Measurements from ENCODE around the gene EID2.

Gene EID2

GRCh38 chr19:39539518-39540332, at the start of gene EID2:
Gene EID2, minus strand, starts transcription at chr19:39540161. Its CDS starts 82 bp downstream, at chr19:39540079.
- FAIRE-seq (peak; percentile 86), DNase-seq (ENCODE audit: insufficient read length, low spot score) (peak; percentile 98)

GRCh38 chr19:39588066-39588465, 48.1 kb upstream of the EID2 start:
- DNase-seq (ENCODE audit: insufficient read length, low spot score) (no peak), FAIRE-seq (no peak)
- no peak for TF ChIP-seq POLR2A (IDR thresholded peaks at IDR 0.05; ENCODE audit: low read depth, low read length)

More at GRCh38 chr19:39539518-39540332, at the start of gene EID2:
- TF ChIP-seq POLR2A (IDR thresholded peaks at IDR 0.05; ENCODE audit: low read depth, low read length), result peak; percentile 94

- TF ChIP-seq POLR2A (IDR thresholded peaks at IDR 0.05; ENCODE audit: low read depth, low read length), result no peak
- DNase-seq (ENCODE audit: insufficient read length, low spot score) (no peak), FAIRE-seq (no peak)
Measured at GRCh38 chr19:39587496-39587895, 47.5 kb upstream of the EID2 start.

- FAIRE-seq (no peak), DNase-seq (ENCODE audit: insufficient read length, low spot score) (no peak)
- TF ChIP-seq POLR2A (IDR thresholded peaks at IDR 0.05; ENCODE audit: low read depth, low read length), result no peak
Measured at GRCh38 chr19:39582891-39583625, 43.1 kb upstream of the EID2 start.

GRCh38 chr19:39582442-39582841, 42.5 kb upstream of the EID2 start:
- no peak for FAIRE-seq
- no peak for DNase-seq (ENCODE audit: insufficient read length, low spot score)

GRCh38 chr19:39568604-39569003, 28.6 kb upstream of the EID2 start:
- peak; percentile 38 for FAIRE-seq

More at GRCh38 chr19:39582442-39582841, 42.5 kb upstream of the EID2 start:
- TF ChIP-seq POLR2A (IDR thresholded peaks at IDR 0.05; ENCODE audit: low read depth, low read length), result no peak

GRCh38 chr19:39566064-39566463, 26.1 kb upstream of the EID2 start:
- TF ChIP-seq POLR2A (IDR thresholded peaks at IDR 0.05; ENCODE audit: low read depth, low read length), result no peak
- DNase-seq (ENCODE audit: insufficient read length, low spot score) (no peak), FAIRE-seq (no peak)

More at GRCh38 chr19:39568604-39569003, 28.6 kb upstream of the EID2 start:
- no peak for TF ChIP-seq POLR2A (IDR thresholded peaks at IDR 0.05; ENCODE audit: low read depth, low read length)
- DNase-seq (ENCODE audit: insufficient read length, low spot score), result peak; percentile 19

GRCh38 chr19:39563408-39563807, 23.4 kb upstream of the EID2 start:
- DNase-seq (ENCODE audit: insufficient read length, low spot score) (peak; percentile 46), FAIRE-seq (peak; percentile 93)
- no peak for TF ChIP-seq POLR2A (IDR thresholded peaks at IDR 0.05; ENCODE audit: low read depth, low read length)

GRCh38 chr19:39558624-39559117, 18.7 kb upstream of the EID2 start:
- TF ChIP-seq POLR2A (IDR thresholded peaks at IDR 0.05; ENCODE audit: low read depth, low read length), result no peak
- FAIRE-seq (no peak), DNase-seq (ENCODE audit: insufficient read length, low spot score) (no peak)

GRCh38 chr19:39557811-39558623, 18.1 kb upstream of the EID2 start:
- TF ChIP-seq POLR2A (IDR thresholded peaks at IDR 0.05; ENCODE audit: low read depth, low read length), result no peak
- peak; percentile 77 for FAIRE-seq
- DNase-seq (ENCODE audit: insufficient read length, low spot score), result no peak

GRCh38 chr19:39555883-39556282, 15.9 kb upstream of the EID2 start:
- no peak for FAIRE-seq
- DNase-seq (ENCODE audit: insufficient read length, low spot score), result no peak
- TF ChIP-seq POLR2A (IDR thresholded peaks at IDR 0.05; ENCODE audit: low read depth, low read length), result no peak

GRCh38 chr19:39554701-39555311, 14.8 kb upstream of the EID2 start:
- no peak for FAIRE-seq
- TF ChIP-seq POLR2A (IDR thresholded peaks at IDR 0.05; ENCODE audit: low read depth, low read length), result no peak
- no peak for DNase-seq (ENCODE audit: insufficient read length, low spot score)

- DNase-seq (ENCODE audit: insufficient read length, low spot score) (no peak), FAIRE-seq (no peak)
- TF ChIP-seq POLR2A (IDR thresholded peaks at IDR 0.05; ENCODE audit: low read depth, low read length), result no peak
Measured at GRCh38 chr19:39553082-39553652, 13.2 kb upstream of the EID2 start.
